GM12878 (cell line): ENCODE results near the gene DCUN1D3.

Experiments
- CBX5 ChIP-seq: sonication (generic); IDR thresholded peaks from 2 replicates; pipeline ENCODE4 v1.6.1; 2016; ENCODE audit warnings: low read depth, moderate library complexity, mild to moderate bottlenecking, inconsistent platforms
- CEBPZ ChIP-seq: fragments of 150-350 bp; IDR thresholded peaks from 2 replicates; pipeline ENCODE4 v1.6.1; 2016; ENCODE audit warnings: low read depth, low read length
- EP300 ChIP-seq, 2 experiments: fragments of 150-350 bp in 1 of 2; IDR thresholded peaks; 2 replicates each; pipeline ENCODE4 v1.6.1; 2011 to 2012; ENCODE audit warnings: low read depth in 2 of 2, low read length in 2 of 2, borderline replicate concordance in 1 of 2, improper control_type of control experiment in 1 of 2, inconsistent platforms in 1 of 2; ENCODE audit not compliant: control insufficient read depth in 1 of 2
- ESRRA ChIP-seq: IDR thresholded peaks from 2 replicates; pipeline ENCODE4 v1.6.1; 2012; ENCODE audit warnings: mild to moderate bottlenecking, low read length, improper control_type of control experiment
- GABPA ChIP-seq: IDR thresholded peaks from 2 replicates; pipeline ENCODE4 v1.6.1; 2014; ENCODE audit warnings: antibody characterized with exemption, low read depth, mild to moderate bottlenecking, inconsistent platforms
- MAX ChIP-seq: IDR thresholded peaks from 2 replicates; pipeline ENCODE4 v1.6.1; 2012; ENCODE audit warnings: low read depth, low read length, improper control_type of control experiment
- MEF2B ChIP-seq: fragments of 450-650 bp; IDR thresholded peaks from 2 replicates; pipeline ENCODE4 v1.6.1; 2018; ENCODE audit warnings: mild to moderate bottlenecking, moderate library complexity; ENCODE audit not compliant: partially characterized antibody, poor library complexity, severe bottlenecking
- PML ChIP-seq: IDR thresholded peaks from 2 replicates; pipeline ENCODE4 v1.6.1; 2012; ENCODE audit warnings: low read length, inconsistent platforms
- POLR2A ChIP-seq: IDR thresholded peaks from 2 replicates; pipeline ENCODE4 v1.6.1; 2011; ENCODE audit warnings: low read depth, mild to moderate bottlenecking, low read length
- POLR2AphosphoS5 ChIP-seq: IDR thresholded peaks from 2 replicates; pipeline ENCODE4 v1.6.1; 2011; ENCODE audit warnings: mild to moderate bottlenecking, low read length, inconsistent platforms
- SUZ12 ChIP-seq: fragments of 200-600 bp; sonication (generic); IDR thresholded peaks from one replicate; pipeline ENCODE4 v1.6.1; 2018; ENCODE audit warnings: antibody characterized with exemption, mild to moderate bottlenecking; ENCODE audit not compliant: unreplicated experiment
- TF ChIP-seq, protein P1 (sequence below), 3 experiments: IDR thresholded peaks in 2 of 3; conservative IDR thresholded peaks in 1 of 3; 2 replicates each; pipeline ENCODE4 v1.5.1; 2011; ENCODE audit warnings: low read depth in 3 of 3, low read length in 3 of 3, mild to moderate bottlenecking in 3 of 3, control low read depth in 2 of 3, moderate library complexity in 2 of 3, inconsistent platforms in 1 of 3, mixed read lengths in 1 of 3; ENCODE audit not compliant: control insufficient read depth in 2 of 3, insufficient read depth in 1 of 3; ENCODE audit errors: extremely low read depth in 1 of 3

- TF ChIP-seq POLR2AphosphoS5 (no peak), CBX5 (no peak), CEBPZ (no peak), ESRRA (no peak), POLR2A (no peak), MEF2B (no peak), PML (no peak), MAX (no peak), GABPA (no peak), SUZ12 (no peak), EP300 (IDR thresholded peaks at IDR 0.05; ENCODE audit: borderline replicate concordance in 1 of 2, control insufficient read depth in 1 of 2, low read depth in 2 of 2, low read length in 2 of 2) (no peak)
- TF ChIP-seq, protein P1, sequence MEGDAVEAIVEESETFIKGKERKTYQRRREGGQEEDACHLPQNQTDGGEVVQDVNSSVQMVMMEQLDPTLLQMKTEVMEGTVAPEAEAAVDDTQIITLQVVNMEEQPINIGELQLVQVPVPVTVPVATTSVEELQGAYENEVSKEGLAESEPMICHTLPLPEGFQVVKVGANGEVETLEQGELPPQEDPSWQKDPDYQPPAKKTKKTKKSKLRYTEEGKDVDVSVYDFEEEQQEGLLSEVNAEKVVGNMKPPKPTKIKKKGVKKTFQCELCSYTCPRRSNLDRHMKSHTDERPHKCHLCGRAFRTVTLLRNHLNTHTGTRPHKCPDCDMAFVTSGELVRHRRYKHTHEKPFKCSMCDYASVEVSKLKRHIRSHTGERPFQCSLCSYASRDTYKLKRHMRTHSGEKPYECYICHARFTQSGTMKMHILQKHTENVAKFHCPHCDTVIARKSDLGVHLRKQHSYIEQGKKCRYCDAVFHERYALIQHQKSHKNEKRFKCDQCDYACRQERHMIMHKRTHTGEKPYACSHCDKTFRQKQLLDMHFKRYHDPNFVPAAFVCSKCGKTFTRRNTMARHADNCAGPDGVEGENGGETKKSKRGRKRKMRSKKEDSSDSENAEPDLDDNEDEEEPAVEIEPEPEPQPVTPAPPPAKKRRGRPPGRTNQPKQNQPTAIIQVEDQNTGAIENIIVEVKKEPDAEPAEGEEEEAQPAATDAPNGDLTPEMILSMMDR (IDR thresholded peaks at IDR 0.05 in 2 of 3, conservative IDR thresholded peaks at IDR 0.05 in 1 of 3; ENCODE audit: control insufficient read depth in 2 of 3, extremely low read depth in 1 of 3, insufficient read depth in 1 of 3, low read depth in 3 of 3, low read length in 3 of 3), result no peak
These were observed 40.9 kb downstream of the DCUN1D3 start for GRCh38 chr16:20859229-20859628.
